Activated CD8-positive, alpha-beta T cell treated with anti-CD3 and anti-CD28 coated beads, Interleukin-2, amount 10 ng/mL, durations not matched to agents 7 days and 5 days (primary cell): ENCODE results near the gene NDEL1. TPM values are rescaled to one million over a fixed set of nuclear protein-coding genes. Genes with fewer than 3 reads are reported as not detected.

Experiments used
- ATAC-seq: fragments of 150-1000 bp; cut with Tn5 transposase; one replicate; pipeline ENCODE4 v1.10.0; 2021; ENCODE audit warnings: moderate library complexity
- CTCF ChIA-PET: fragments of 350-600 bp; sonication (Branson Sonifier 250); formaldehyde crosslinking; loops from one replicate; lab custom pipeline; 2021; ENCODE audit warnings: antibody characterized with exemption; lab: Charles Lee
- POLR2A ChIA-PET: fragments of 350-600 bp; sonication (Branson Sonifier 250); formaldehyde crosslinking; loops from one replicate; lab custom pipeline; 2021; ENCODE audit warnings: antibody characterized with exemption; lab: Charles Lee
- DNase-seq: peaks from one replicate; pipeline ENCODE4 v3.0.0-alpha.2; 2020
- H3K27ac Mint-ChIP-seq: one replicate; pipeline ENCODE4 v1.8.0; 2021; ENCODE audit warnings: mild to moderate bottlenecking, mixed read lengths
- H3K27me3 Mint-ChIP-seq: one replicate; pipeline ENCODE4 v1.8.0; 2021; ENCODE audit warnings: low read depth, mixed read lengths
- H3K36me3 Mint-ChIP-seq: one replicate; pipeline ENCODE4 v1.8.0; 2021; ENCODE audit warnings: low read depth, mixed read lengths
- H3K4me1 Mint-ChIP-seq: one replicate; pipeline ENCODE4 v1.8.0; 2021; ENCODE audit warnings: low read depth, mixed read lengths
- H3K4me3 Mint-ChIP-seq: one replicate; pipeline ENCODE4 v1.8.0; 2021; ENCODE audit warnings: mild to moderate bottlenecking, mixed read lengths
- H3K9me3 Mint-ChIP-seq: one replicate; pipeline ENCODE4 v1.8.0; 2022; ENCODE audit warnings: mixed read lengths; ENCODE audit not compliant: insufficient read depth
- total RNA-seq, 2 experiments: library from RNA; stranded (reverse); gene quantifications; one replicate each; pipeline ENCODE4 v1.2.3, GENCODE V29; 2021

NDEL1 gene
- total RNA-seq, 2 experiments from 2014 or later, result 48.1 to 52.5 TPM

- H3K4me1 Mint-ChIP-seq, result no peaks in the 10 kb centered on the region
- no peak overlapping the region for H3K27ac Mint-ChIP-seq
- DNase-seq, result no peak
- CTCF ChIA-PET, result no interaction called here
- POLR2A ChIA-PET, result interaction anchor here (0.7 kb wide), 1 partner anchor 27 kb away, joined by 3 read pairs; no protein-coding TSS in a partner anchor
- H3K4me3 Mint-ChIP-seq, result no peak overlapping the region
- no peak for ATAC-seq
- H3K9me3 Mint-ChIP-seq, result no peaks in the 10 kb centered on the region
- no peaks in the 10 kb centered on the region for H3K27me3 Mint-ChIP-seq
- H3K36me3 Mint-ChIP-seq, result peaks cover 35% of the 10 kb centered on the region
Measured at GRCh38 chr17:8470447-8471047, 34.9 kb downstream of the NDEL1 start.

- no peaks in the 10 kb centered on the region for H3K4me1 Mint-ChIP-seq
- ATAC-seq (no peak), DNase-seq (no peak)
- CTCF ChIA-PET, result interaction anchor here (0.9 to 1.6 kb wide), 2 partner anchors 10 to 63 kb away, joined by 3 to 5 read pairs; no protein-coding TSS in a partner anchor
- H3K4me3 Mint-ChIP-seq, result no peak overlapping the region
- H3K27me3 Mint-ChIP-seq, result no peaks in the 10 kb centered on the region
- no peak overlapping the region for H3K27ac Mint-ChIP-seq
- peaks cover 29% of the 10 kb centered on the region for H3K36me3 Mint-ChIP-seq
- no peaks in the 10 kb centered on the region for H3K9me3 Mint-ChIP-seq
- POLR2A ChIA-PET, result no interaction called here
Measured at GRCh38 chr17:8472663-8473062, 37.0 kb downstream of the NDEL1 start.

- DNase-seq (no peak), ATAC-seq (no peak)
- Mint-ChIP-seq H3K9me3 (no peaks in the 10 kb centered on the region), H3K27me3 (no peaks in the 10 kb centered on the region), H3K4me3 (no peak overlapping the region), H3K27ac (no peak overlapping the region), H3K36me3 (peaks cover 22% of the 10 kb centered on the region), H3K4me1 (no peaks in the 10 kb centered on the region)
- ChIA-PET POLR2A (no interaction called here), CTCF (no interaction called here)
Measured at GRCh38 chr17:8473451-8474192, 37.9 kb downstream of the NDEL1 start.

- ATAC-seq, result no peak
- Mint-ChIP-seq H3K36me3 (peaks cover 22% of the 10 kb centered on the region), H3K9me3 (no peaks in the 10 kb centered on the region), H3K4me1 (no peaks in the 10 kb centered on the region), H3K27ac (no peak overlapping the region), H3K4me3 (no peak overlapping the region), H3K27me3 (no peaks in the 10 kb centered on the region)
- ChIA-PET CTCF (no interaction called here), POLR2A (no interaction called here)
- no peak for DNase-seq
Measured at GRCh38 chr17:8474826-8475225, 39.1 kb downstream of the NDEL1 start.

- Mint-ChIP-seq H3K27me3 (no peaks in the 10 kb centered on the region), H3K27ac (no peak overlapping the region), H3K9me3 (no peaks in the 10 kb centered on the region), H3K36me3 (peaks cover 22% of the 10 kb centered on the region), H3K4me1 (no peaks in the 10 kb centered on the region), H3K4me3 (no peak overlapping the region)
- CTCF ChIA-PET, result no interaction called here
- no peak for DNase-seq
- ATAC-seq, result no peak
- POLR2A ChIA-PET, result no interaction called here
Measured at GRCh38 chr17:8475227-8475626, 39.5 kb downstream of the NDEL1 start.

- H3K36me3 Mint-ChIP-seq, result peaks cover 26% of the 10 kb centered on the region
- CTCF ChIA-PET, result no interaction called here
- H3K27ac Mint-ChIP-seq, result no peak overlapping the region
- no peaks in the 10 kb centered on the region for H3K27me3 Mint-ChIP-seq
- no peak overlapping the region for H3K4me3 Mint-ChIP-seq
- no peaks in the 10 kb centered on the region for H3K4me1 Mint-ChIP-seq
- DNase-seq (no peak), ATAC-seq (no peak)
- H3K9me3 Mint-ChIP-seq, result no peaks in the 10 kb centered on the region
- POLR2A ChIA-PET, result no interaction called here
Measured at GRCh38 chr17:8475781-8476180, 40.1 kb downstream of the NDEL1 start.

GRCh38 chr17:8476741-8477140 is 41.1 kb downstream of the NDEL1 start:
- H3K9me3 Mint-ChIP-seq, result no peaks in the 10 kb centered on the region
- no peak overlapping the region for H3K4me3 Mint-ChIP-seq
- peaks cover 17% of the 10 kb centered on the region for H3K36me3 Mint-ChIP-seq
- ATAC-seq, result no peak
- no peaks in the 10 kb centered on the region for H3K4me1 Mint-ChIP-seq
- no peaks in the 10 kb centered on the region for H3K27me3 Mint-ChIP-seq
- CTCF ChIA-PET, result no interaction called here
- no peak overlapping the region for H3K27ac Mint-ChIP-seq
- POLR2A ChIA-PET, result no interaction called here
- no peak for DNase-seq

- ATAC-seq (no peak), DNase-seq (no peak)
- Mint-ChIP-seq H3K9me3 (no peaks in the 10 kb centered on the region), H3K27me3 (no peaks in the 10 kb centered on the region), H3K27ac (no peak overlapping the region), H3K36me3 (peaks cover 17% of the 10 kb centered on the region), H3K4me1 (no peaks in the 10 kb centered on the region), H3K4me3 (no peak overlapping the region)
- ChIA-PET CTCF (no interaction called here), POLR2A (interaction anchor here (0.6 kb wide), 1 partner anchor 53 kb away, joined by 3 read pairs; no protein-coding TSS in a partner anchor)
Measured at GRCh38 chr17:8477171-8477570, 41.5 kb downstream of the NDEL1 start.

GRCh38 chr17:8477715-8478441 is 42.2 kb downstream of the NDEL1 start:
- no peak for DNase-seq
- peaks cover 2% of the 10 kb centered on the region for H3K9me3 Mint-ChIP-seq
- no peaks in the 10 kb centered on the region for H3K4me1 Mint-ChIP-seq
- ATAC-seq, result no peak
- H3K36me3 Mint-ChIP-seq, result peaks cover 22% of the 10 kb centered on the region
- no peaks in the 10 kb centered on the region for H3K27me3 Mint-ChIP-seq
- ChIA-PET CTCF (no interaction called here), POLR2A (interaction anchor here (0.6 kb wide), 1 partner anchor 54 kb away, joined by 3 read pairs; no protein-coding TSS in a partner anchor)
- no peak overlapping the region for H3K27ac Mint-ChIP-seq
- no peak overlapping the region for H3K4me3 Mint-ChIP-seq

- no peak overlapping the region for H3K27ac Mint-ChIP-seq
- ChIA-PET CTCF (no interaction called here), POLR2A (no interaction called here)
- H3K4me1 Mint-ChIP-seq, result no peaks in the 10 kb centered on the region
- H3K9me3 Mint-ChIP-seq, result peaks cover 15% of the 10 kb centered on the region
- no peaks in the 10 kb centered on the region for H3K27me3 Mint-ChIP-seq
- ATAC-seq, result no peak
- H3K36me3 Mint-ChIP-seq, result peaks cover 32% of the 10 kb centered on the region
- DNase-seq, result no peak
- no peak overlapping the region for H3K4me3 Mint-ChIP-seq
Measured at GRCh38 chr17:8479431-8479947, 43.8 kb downstream of the NDEL1 start.

- CTCF ChIA-PET, result interaction anchor here (0.6 kb wide), 1 partner anchor 490 kb away, joined by 5 read pairs; no protein-coding TSS in a partner anchor
- ATAC-seq (no peak), DNase-seq (no peak)
- Mint-ChIP-seq H3K4me1 (no peaks in the 10 kb centered on the region), H3K27ac (no peak overlapping the region), H3K27me3 (no peaks in the 10 kb centered on the region), H3K4me3 (no peak overlapping the region), H3K36me3 (peaks cover 34% of the 10 kb centered on the region), H3K9me3 (peaks cover 21% of the 10 kb centered on the region)
- POLR2A ChIA-PET, result no interaction called here
Measured at GRCh38 chr17:8480011-8480976, 44.6 kb downstream of the NDEL1 start.
